Heart left ventricle (tissue), 16 donors: ENCODE measurements around the gene RAB11FIP5. TPM values are rescaled to one million over a fixed set of nuclear protein-coding genes. Genes with fewer than 3 reads are reported as not detected.
"Not testable (repeated sequence)": the region's sequence is repeated elsewhere in the genome, so short reads cannot be mapped to it uniquely, and the experiment has no call there.

Experiments used
- ATAC-seq, 4 donors: fragments of 200-7000 bp; cut with Tn5 transposase; one replicate each; pipeline ENCODE4 v1.9.1; 2020 to 2022; ENCODE audit warnings: moderate library complexity in 4 of 4, mild to moderate bottlenecking in 3 of 4, moderate number of reproducible peaks in 1 of 4
- DNase-seq, 5 donors: peaks; one replicate each; pipeline ENCODE4 v3.0.0-alpha.2; 2020
- H3K27ac ChIP-seq, 12 donors: fragments of 200-600 bp; sonication (generic) in 4 of 12; one replicate each; pipeline versions ENCODE4 v1.5.0 to v1.8.0; 2016 to 2022; ENCODE audit warnings: mild to moderate bottlenecking in 2 of 12
- H3K27me3 ChIP-seq, 9 donors: fragments of 200-600 bp; sonication (generic) in 2 of 9; one replicate each; pipeline versions ENCODE4 v1.5.1 to v1.8.0; 2016 to 2022; ENCODE audit warnings: mild to moderate bottlenecking in 3 of 9
- H3K36me3 ChIP-seq, 9 donors: fragments of 200-600 bp; sonication (generic) in 2 of 9; one replicate each; pipeline versions ENCODE4 v1.5.0 to v1.8.0; 2018 to 2022; ENCODE audit warnings: mild to moderate bottlenecking in 2 of 9
- H3K4me1 ChIP-seq, 12 donors: fragments of 200-600 bp; sonication (generic) in 4 of 12; one replicate each; pipeline versions ENCODE4 v1.5.0 to v1.8.0; 2016 to 2022; ENCODE audit warnings: mild to moderate bottlenecking in 3 of 12
- H3K4me3 ChIP-seq, 12 donors: fragments of 200-600 bp; sonication (generic) in 4 of 12; one replicate each; pipeline versions ENCODE4 v1.5.0 to v1.8.0; 2017 to 2022; ENCODE audit warnings: mild to moderate bottlenecking in 9 of 12, moderate library complexity in 4 of 12
- H3K9me3 ChIP-seq, 12 donors: fragments of 200-600 bp; sonication (generic) in 4 of 12; one replicate each; pipeline versions ENCODE4 v1.5.0 to v1.8.0; 2016 to 2022; ENCODE audit warnings: mild to moderate bottlenecking in 1 of 12
- POLR2A ChIP-seq, 2 donors: fragments of 450-650 bp; IDR thresholded peaks; one replicate each; pipeline ENCODE4 v1.6.1; 2017; ENCODE audit warnings: antibody characterized with exemption in 2 of 2, mild to moderate bottlenecking in 2 of 2, moderate library complexity in 2 of 2
- WGBS, 4 donors: extraction: QIAGEN DNeasy Blood & Tissue Kit in 2 of 4; methylation state at CpG; one replicate each; pipeline versions ENCODE4 v1.1.5 to v1.1.7; 2013 to 2018; 5-methylcytosine and 5-hydroxymethylcytosine counted together
- intact Hi-C, 10 donors: fragments of 100-400 bp; cut with DNase I; formaldehyde crosslinking; loops; one replicate each; pipeline versions ENCODE4 v1.11.1 to v1.14.2; 2022
- polyA plus RNA-seq, 2 donors: library from polyadenylated mRNA; stranded (reverse); fragments of 200-250 nt; gene quantifications; one replicate each; pipeline ENCODE4 v1.2.3, GENCODE V29; 2013
- total RNA-seq, 9 donors: library from RNA; depleted of rRNA in 2 of 9; stranded (reverse); fragments of >200 nt in 2 of 9; fragmentation: NEBNext Ultra II Directional in 3 of 9; extraction: Animal tissue kit (Norgen Biotek cat#: 25700) in 3 of 9; gene quantifications; one replicate each; pipeline versions ENCODE4 v1.1.0 to v1.2.4, GENCODE V29; 2016 to 2023
- TF ChIP-seq, protein P1 (sequence below), 12 donors: fragments of 200-600 bp; sonication (generic) in 4 of 12; IDR thresholded peaks; one replicate each; pipeline versions ENCODE4 v1.5.0 to v1.8.0; 2018 to 2022; ENCODE audit warnings: antibody characterized with exemption in 12 of 12, mild to moderate bottlenecking in 5 of 12
- donor health status: ischemic (EF 13 %, LVEDD 7.1; RV severe dilation, severe dysfunction).
- donor health status: healthy with polysubstance abuse.
- donor health status: DM: no; HTN: yes; CAD: no.
- donor health status: DM: no; HTN: no; CAD: no.
- donor health status: ischemic (EF 25% LVEDD 6.9; RV normal size, moderate dysfunction).
- donor health status: ischemic (EF 25% LVEDD 5.7; RV mildly dilated, moderate dysfunction).
- donor health status: healthy.
- donor health status: DM: yes; HTN: yes; CAD: no.
- donor health status: ischemic (EF 35%, LVEDD 5.7; RV mildly dilated, moderate dysfunction).
- donor health status: nonischemic (EF 11% LVEDD 7.7; RV severe dilation, severe dysfunction).
- donor health status: DM: yes; HTN: yes; CAD: no.
- donor health status: PGD.
- donor health status: ischemic (EF 29% LVEDD 5.4; RV normal size, mild dysfunction).
- donor health status: nonischemic (EF 23%, LVEDD 6.1; RV moderate dilation, normal function).

The RAB11FIP5 gene
- total and polyA plus RNA-seq, 11 donors, result 10.7 to 50.7 (median 24.8) TPM

DNA sequence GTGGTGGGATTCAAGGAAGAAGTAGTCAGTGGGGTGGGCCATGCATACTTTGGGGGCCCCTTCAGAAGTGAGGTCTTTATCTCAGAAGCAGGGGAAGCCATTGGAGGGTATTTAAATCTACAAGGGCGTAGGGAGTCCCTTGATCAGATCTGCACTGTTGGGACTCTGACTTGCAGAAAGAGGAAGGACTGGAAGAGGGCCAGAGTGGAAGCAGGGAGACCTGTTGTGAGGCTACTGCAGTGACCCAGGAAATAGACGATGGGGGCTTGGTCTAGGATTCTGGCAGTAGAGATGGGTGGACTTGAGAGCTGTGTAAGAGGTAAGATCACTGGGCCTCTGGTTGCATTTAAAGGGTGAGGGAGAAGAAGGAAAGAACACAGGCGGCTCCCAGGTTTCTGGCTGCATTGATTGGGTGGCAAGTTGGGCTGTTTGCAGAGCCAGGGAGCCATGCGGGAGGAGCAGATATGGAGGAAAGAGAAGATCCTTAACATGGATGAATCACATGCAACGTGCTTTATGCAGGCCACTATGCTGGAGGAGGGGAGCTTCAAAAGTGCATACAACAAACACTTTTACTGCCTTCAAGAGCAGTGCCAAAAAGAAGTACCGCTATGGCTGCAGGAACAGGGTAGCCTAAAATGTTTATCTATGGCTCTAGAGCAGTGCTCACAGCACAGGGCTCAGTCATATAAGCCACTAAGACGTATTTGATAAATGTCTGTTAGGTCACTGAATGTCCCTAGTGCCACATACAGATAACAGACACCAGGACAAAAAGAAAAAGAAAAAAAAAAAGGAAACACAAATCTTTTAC is 43.5 kb downstream of the RAB11FIP5 start:
- no peak for DNase-seq
- no peak for TF ChIP-seq POLR2A (IDR thresholded peaks at IDR 0.05)
- TF ChIP-seq, protein P1, sequence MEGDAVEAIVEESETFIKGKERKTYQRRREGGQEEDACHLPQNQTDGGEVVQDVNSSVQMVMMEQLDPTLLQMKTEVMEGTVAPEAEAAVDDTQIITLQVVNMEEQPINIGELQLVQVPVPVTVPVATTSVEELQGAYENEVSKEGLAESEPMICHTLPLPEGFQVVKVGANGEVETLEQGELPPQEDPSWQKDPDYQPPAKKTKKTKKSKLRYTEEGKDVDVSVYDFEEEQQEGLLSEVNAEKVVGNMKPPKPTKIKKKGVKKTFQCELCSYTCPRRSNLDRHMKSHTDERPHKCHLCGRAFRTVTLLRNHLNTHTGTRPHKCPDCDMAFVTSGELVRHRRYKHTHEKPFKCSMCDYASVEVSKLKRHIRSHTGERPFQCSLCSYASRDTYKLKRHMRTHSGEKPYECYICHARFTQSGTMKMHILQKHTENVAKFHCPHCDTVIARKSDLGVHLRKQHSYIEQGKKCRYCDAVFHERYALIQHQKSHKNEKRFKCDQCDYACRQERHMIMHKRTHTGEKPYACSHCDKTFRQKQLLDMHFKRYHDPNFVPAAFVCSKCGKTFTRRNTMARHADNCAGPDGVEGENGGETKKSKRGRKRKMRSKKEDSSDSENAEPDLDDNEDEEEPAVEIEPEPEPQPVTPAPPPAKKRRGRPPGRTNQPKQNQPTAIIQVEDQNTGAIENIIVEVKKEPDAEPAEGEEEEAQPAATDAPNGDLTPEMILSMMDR (IDR thresholded peaks at IDR 0.05), result no peak
- no peaks in the 10 kb centered on the region for H3K9me3 ChIP-seq
- peaks cover 0 to 43% (median 24%) of the 10 kb centered on the region in 12 donors for H3K4me1 ChIP-seq
- no peaks in the 10 kb centered on the region for H3K27me3 ChIP-seq
- H3K4me3 ChIP-seq, result peak overlapping the region in 10 of 12 donors; percentile 66 to 99 (median 87)
- intact Hi-C loops, result loop anchor here in 2 of 10 donors (2.0 to 10.0 kb wide), 3 partner anchors 76 to 316 kb away; partner anchors contain the start of gene ALMS1 (in 1 of the 2)
- WGBS, 4 donors, result 56 to 69% (median 60%) methylated on average over 7 of the region's 7 CpGs
- peak overlapping the region in 3 of 12 donors; percentile 91 to 98 (median 96) for H3K27ac ChIP-seq
- peaks cover 0 to 3% (median 0%) of the 10 kb centered on the region in 9 donors for H3K36me3 ChIP-seq
- no peak for ATAC-seq

DNA sequence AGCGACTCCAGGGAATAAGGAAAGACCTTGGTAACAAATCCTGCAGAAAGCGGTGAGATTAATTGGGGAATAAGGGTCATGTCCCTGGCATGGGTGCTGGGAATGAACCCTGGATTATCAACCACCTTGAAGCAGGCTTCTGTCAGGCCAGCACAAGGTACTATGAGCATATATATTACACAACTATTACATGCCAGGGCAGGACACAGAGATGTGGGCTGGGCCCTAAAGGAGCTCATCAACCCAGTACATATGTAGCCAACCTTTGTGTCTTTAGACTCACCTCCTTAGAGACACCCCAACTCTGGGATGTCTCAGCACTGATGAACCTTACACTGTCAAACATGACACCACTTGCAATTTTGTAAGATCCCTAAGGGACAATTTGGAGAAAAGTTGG is 44.6 kb downstream of the RAB11FIP5 start:
- DNase-seq (no peak), ATAC-seq (no peak)
- Histone ChIP-seq H3K4me3 (no peak overlapping the region), H3K36me3 (peaks cover 0 to 3% (median 0%) of the 10 kb centered on the region in 9 donors), H3K27me3 (no peaks in the 10 kb centered on the region), H3K27ac (no peak overlapping the region), H3K9me3 (no peaks in the 10 kb centered on the region), H3K4me1 (peaks cover 0 to 52% (median 32%) of the 10 kb centered on the region in 12 donors)
- WGBS, 4 donors, result 89 to 98% (median 96%) methylated on average over 2 of the region's 2 CpGs
- intact Hi-C loops, result loop anchor here in 2 of 10 donors (2.0 to 10.0 kb wide), 3 partner anchors 75 to 317 kb away; partner anchors contain the start of gene ALMS1 (in 1 of the 2)
- TF ChIP-seq, protein P1 (IDR thresholded peaks at IDR 0.05), result no peak

DNA sequence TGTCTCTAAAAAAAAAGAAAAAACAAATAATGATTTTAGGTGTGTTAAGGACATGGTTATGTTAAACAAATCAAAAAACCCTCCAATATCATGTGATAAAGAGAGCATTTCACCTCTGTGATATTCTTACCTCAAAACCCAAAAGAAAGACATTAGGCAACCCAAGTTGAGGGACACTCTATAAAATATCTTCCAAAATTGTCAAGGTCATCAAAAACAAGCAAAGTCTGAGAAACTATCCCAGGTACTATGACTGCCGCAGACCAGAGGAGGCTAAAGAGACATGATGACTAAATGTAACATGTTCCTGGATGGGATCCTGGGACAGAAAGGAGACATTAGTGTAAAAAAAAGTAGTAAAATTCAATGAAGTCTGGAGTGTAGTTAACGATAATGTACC is 45.7 kb downstream of the RAB11FIP5 start:
- WGBS, 4 donors, result 89 to 94% (median 93%) methylated on average over 2 of the region's 2 CpGs
- H3K36me3 ChIP-seq, result peaks cover 0 to 3% (median 0%) of the 10 kb centered on the region in 9 donors
- ATAC-seq (no peak), DNase-seq (no peak)
- no peaks in the 10 kb centered on the region for H3K9me3 ChIP-seq
- H3K27me3 ChIP-seq, result no peaks in the 10 kb centered on the region
- TF ChIP-seq, protein P1 (IDR thresholded peaks at IDR 0.05), result no peak
- TF ChIP-seq POLR2A (IDR thresholded peaks at IDR 0.05), result no peak
- peaks cover 0 to 47% (median 29%) of the 10 kb centered on the region in 12 donors for H3K4me1 ChIP-seq
- no peak overlapping the region for H3K27ac ChIP-seq
- no peak overlapping the region for H3K4me3 ChIP-seq
- intact Hi-C loops, result loop anchor here in 1 of 10 donors (5.0 to 10.0 kb wide), 2 partner anchors 75 to 318 kb away; partner anchors contain the start of gene ALMS1

DNA sequence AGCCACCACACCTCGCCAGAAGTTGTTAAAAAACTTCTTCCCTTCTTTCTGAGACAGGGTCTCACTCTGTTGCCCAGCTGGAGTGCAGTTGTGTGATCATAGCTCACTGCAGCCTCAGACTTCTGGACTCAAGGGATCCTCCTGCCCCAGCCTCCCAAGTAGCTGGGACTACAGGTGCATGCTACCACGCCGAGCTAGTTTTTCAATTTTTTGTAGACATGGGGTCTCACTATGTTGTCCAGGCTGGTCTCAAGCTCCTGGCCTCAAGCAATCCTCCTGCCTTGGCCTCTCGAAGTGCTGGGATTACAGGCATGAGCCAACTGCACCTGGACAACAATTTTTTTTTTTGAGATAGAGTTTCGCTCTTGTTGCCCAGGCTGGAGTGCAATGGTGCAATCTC is 47.7 kb downstream of the RAB11FIP5 start:
- not testable (repeated sequence) for DNase-seq, H3K36me3 ChIP-seq, H3K4me3 ChIP-seq, H3K9me3 ChIP-seq, ATAC-seq, H3K27me3 ChIP-seq
- 95 to 100% (median 98%) methylated on average over 5 of the region's 5 CpGs for WGBS, 4 donors
- Histone ChIP-seq H3K27ac (peak overlapping the region in 2 of 12 donors; percentile 39 to 77), H3K4me1 (peaks cover 0 to 39% (median 23%) of the 10 kb centered on the region in 12 donors)
- intact Hi-C loops, result loop anchor here in 1 of 10 donors (5.0 to 10.0 kb wide), 2 partner anchors 73 to 320 kb away; partner anchors contain the start of gene ALMS1
